Mesendoderm (in vitro differentiated cells): ENCODE measurements around the gene ADGRF1. TPM values are rescaled to one million over a fixed set of nuclear protein-coding genes. Genes with fewer than 3 reads are reported as not detected.
"Not testable (repeated sequence)": the region's sequence is repeated elsewhere in the genome, so short reads cannot be mapped to it uniquely, and the experiment has no call there.

Experiments used
- DNase-seq: peaks from one replicate; pipeline ENCODE4 v3.0.0; 2013
- H2AK5ac ChIP-seq: 2 replicates; pipeline ENCODE4 v1.6.1; 2013; ENCODE audit warnings: low read length, inconsistent platforms
- H2BK120ac ChIP-seq: 2 replicates; pipeline ENCODE4 v1.6.1; 2013; ENCODE audit warnings: low read depth, mild to moderate bottlenecking, low read length, moderate library complexity, mixed read lengths
- H2BK15ac ChIP-seq: replicated peaks from 2 replicates; pipeline ENCODE4 v1.6.1; 2013; ENCODE audit warnings: low read depth, mild to moderate bottlenecking, moderate library complexity
- H2BK5ac ChIP-seq: 2 replicates; pipeline ENCODE4 v1.6.1; 2013; ENCODE audit warnings: low read length, inconsistent platforms
- H3K18ac ChIP-seq: 2 replicates; pipeline ENCODE4 v1.6.1; 2013; ENCODE audit warnings: mild to moderate bottlenecking, low read length, mixed read lengths
- H3K23ac ChIP-seq: one replicate; pipeline ENCODE4 v1.6.1; 2013; ENCODE audit warnings: low read length
- H3K27ac ChIP-seq: 2 replicates; pipeline ENCODE4 v1.5.1; 2013; ENCODE audit warnings: low read depth, mild to moderate bottlenecking, inconsistent platforms, low read length, moderate library complexity
- H3K27me3 ChIP-seq: 2 replicates; pipeline ENCODE4 v1.6.1; 2013; ENCODE audit warnings: low read length, control low read depth, mild to moderate bottlenecking, inconsistent platforms; ENCODE audit not compliant: insufficient read depth, poor library complexity
- H3K36me3 ChIP-seq: 2 replicates; pipeline ENCODE4 v1.6.1; 2013; ENCODE audit warnings: low read length, inconsistent platforms; ENCODE audit not compliant: control insufficient read depth, insufficient read depth
- H3K4ac ChIP-seq: one replicate; pipeline ENCODE4 v1.6.1; 2013; ENCODE audit warnings: low read depth, mild to moderate bottlenecking, low read length, moderate library complexity
- H3K4me1 ChIP-seq: 2 replicates; pipeline ENCODE4 v1.6.1; 2013; ENCODE audit warnings: low read depth, low read length, inconsistent platforms; ENCODE audit not compliant: control insufficient read depth
- H3K4me2 ChIP-seq: 2 replicates; pipeline ENCODE4 v1.6.1; 2013; ENCODE audit warnings: low read length
- H3K4me3 ChIP-seq: 2 replicates; pipeline ENCODE4 v1.5.1; 2013; ENCODE audit warnings: mild to moderate bottlenecking, low read length
- H3K56ac ChIP-seq: one replicate; pipeline ENCODE4 v1.6.1; 2013; ENCODE audit warnings: low read length
- H3K79me1 ChIP-seq: 2 replicates; pipeline ENCODE4 v1.6.1; 2013; ENCODE audit warnings: low read length, inconsistent platforms
- H3K79me2 ChIP-seq: 2 replicates; pipeline ENCODE4 v1.6.1; 2013; ENCODE audit warnings: mild to moderate bottlenecking, low read length; ENCODE audit not compliant: control insufficient read depth, insufficient read depth
- H3K9ac ChIP-seq: 2 replicates; pipeline ENCODE4 v1.6.1; 2013; ENCODE audit warnings: low read length, inconsistent platforms
- H4K5ac ChIP-seq: one replicate; pipeline ENCODE4 v1.6.1; 2013; ENCODE audit warnings: low read length
- H4K8ac ChIP-seq: one replicate; pipeline ENCODE4 v1.6.1; 2013; ENCODE audit warnings: low read depth, mild to moderate bottlenecking, control low read depth, low read length, moderate library complexity
- WGBS: extraction: QIAGEN DNeasy Blood & Tissue Kit; methylation state at CpG from one replicate; pipeline ENCODE4 v1.1.7; 2013; ENCODE audit warnings: low lambda C conversion rate, missing lambda C conversion rate; ENCODE audit not compliant: insufficient coverage; ENCODE audit errors: extremely low coverage; 5-methylcytosine and 5-hydroxymethylcytosine counted together
- polyA plus RNA-seq, 2 experiments: library from polyadenylated mRNA; stranded (reverse); fragments of 200-250 nt; gene quantifications; one replicate each; pipeline ENCODE4 v1.2.3, GENCODE V29; 2013

The ADGRF1 gene
- polyA plus RNA-seq (2013, experiment 1 of 2) = not detected
- polyA plus RNA-seq (2013, experiment 2 of 2) = not detected

DNA sequence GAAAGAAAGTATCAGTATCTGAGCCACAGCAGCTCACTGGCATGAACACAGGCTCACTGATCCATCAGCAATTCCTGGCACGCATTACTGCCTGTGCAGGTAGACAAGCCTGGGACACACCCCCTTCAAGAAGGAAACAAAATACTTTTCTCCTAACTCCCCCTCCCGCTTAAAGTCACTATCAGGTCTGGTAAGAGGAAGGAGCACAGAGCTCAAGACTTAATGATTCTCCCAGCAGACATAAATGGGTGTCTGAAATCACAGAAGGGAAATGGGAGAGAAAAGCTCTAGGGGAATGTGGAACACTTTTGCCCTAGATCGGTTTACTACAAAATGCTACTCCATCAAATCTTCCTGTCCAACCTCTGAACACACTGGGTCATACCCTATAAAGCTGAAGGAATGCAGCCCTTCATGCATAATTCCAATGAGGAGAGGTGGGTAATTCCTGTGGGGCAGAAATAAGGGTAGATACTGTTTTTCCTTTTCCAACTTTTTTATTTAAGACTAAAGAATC, at the start of gene ADGRF1:
TSS of gene ADGRF1 (minus strand) at position 58 of the 517 bp plus-strand sequence. CDS start 13,271 bp downstream, outside the sequence.
- no peaks in the 10 kb centered on the region for H3K79me2 ChIP-seq
- no peaks in the 10 kb centered on the region for H3K36me3 ChIP-seq
- no peak within 1 kb of the TSS for H4K8ac ChIP-seq
- no peak within 1 kb of the TSS for H2BK15ac ChIP-seq
- H3K4me1 ChIP-seq = peaks cover 3% of the 10 kb centered on the region
- H3K9ac ChIP-seq = no peak within 1 kb of the TSS
- no CpG with 5 or more reads among the region's 3 CpGs for WGBS
- no peak within 1 kb of the TSS for H3K23ac ChIP-seq
- DNase-seq = no peak
- no peak within 1 kb of the TSS for H3K56ac ChIP-seq
- no peak within 1 kb of the TSS for H3K4me3 ChIP-seq
- H3K27ac ChIP-seq = no peak within 1 kb of the TSS
- no peak within 1 kb of the TSS for H2BK120ac ChIP-seq
- no peak within 1 kb of the TSS for H2BK5ac ChIP-seq
- no peak within 1 kb of the TSS for H3K18ac ChIP-seq
- no peak within 1 kb of the TSS for H3K4me2 ChIP-seq
- no peak within 1 kb of the TSS for H2AK5ac ChIP-seq
- no peaks in the 10 kb centered on the region for H3K27me3 ChIP-seq
- H3K79me1 ChIP-seq = no peaks in the 10 kb centered on the region
- no peak within 1 kb of the TSS for H3K4ac ChIP-seq
- H4K5ac ChIP-seq = no peak within 1 kb of the TSS

GRCh38 chr6:47090881-47091280, 48.7 kb upstream of the ADGRF1 start:
- WGBS = no CpG with 5 or more reads among the region's 6 CpGs
- Histone ChIP-seq H3K79me1 (no peaks in the 10 kb centered on the region), H2BK5ac (no peak overlapping the region)

GRCh38 chr6:47089473-47089872, 47.3 kb upstream of the ADGRF1 start:
- H2BK15ac ChIP-seq, H3K79me2 ChIP-seq, H3K27me3 ChIP-seq, H2BK120ac ChIP-seq, H3K27ac ChIP-seq, H3K4me3 ChIP-seq, H2AK5ac ChIP-seq, H3K9ac ChIP-seq, H3K36me3 ChIP-seq, DNase-seq, H3K18ac ChIP-seq, H2BK5ac ChIP-seq, H4K5ac ChIP-seq, H3K4me2 ChIP-seq, H3K79me1 ChIP-seq, H4K8ac ChIP-seq, H3K4me1 ChIP-seq, H3K4ac ChIP-seq, H3K23ac ChIP-seq, H3K56ac ChIP-seq: not testable (repeated sequence)
- no CpG with 5 or more reads among the region's 4 CpGs for WGBS

More at GRCh38 chr6:47090881-47091280, 48.7 kb upstream of the ADGRF1 start:
- Histone ChIP-seq H3K18ac (no peak overlapping the region), H3K4ac (no peak overlapping the region), H3K27ac (no peak overlapping the region), H3K27me3 (no peaks in the 10 kb centered on the region), H3K9ac (no peak overlapping the region), H3K23ac (no peak overlapping the region), H2BK15ac (no peak overlapping the region), H2AK5ac (no peak overlapping the region), H3K4me1 (no peaks in the 10 kb centered on the region), H4K8ac (no peak overlapping the region), H3K79me2 (no peaks in the 10 kb centered on the region), H3K4me3 (no peak overlapping the region), H4K5ac (no peak overlapping the region), H2BK120ac (no peak overlapping the region), H3K4me2 (no peak overlapping the region), H3K56ac (no peak overlapping the region), H3K36me3 (no peaks in the 10 kb centered on the region)
- DNase-seq = no peak

DNA sequence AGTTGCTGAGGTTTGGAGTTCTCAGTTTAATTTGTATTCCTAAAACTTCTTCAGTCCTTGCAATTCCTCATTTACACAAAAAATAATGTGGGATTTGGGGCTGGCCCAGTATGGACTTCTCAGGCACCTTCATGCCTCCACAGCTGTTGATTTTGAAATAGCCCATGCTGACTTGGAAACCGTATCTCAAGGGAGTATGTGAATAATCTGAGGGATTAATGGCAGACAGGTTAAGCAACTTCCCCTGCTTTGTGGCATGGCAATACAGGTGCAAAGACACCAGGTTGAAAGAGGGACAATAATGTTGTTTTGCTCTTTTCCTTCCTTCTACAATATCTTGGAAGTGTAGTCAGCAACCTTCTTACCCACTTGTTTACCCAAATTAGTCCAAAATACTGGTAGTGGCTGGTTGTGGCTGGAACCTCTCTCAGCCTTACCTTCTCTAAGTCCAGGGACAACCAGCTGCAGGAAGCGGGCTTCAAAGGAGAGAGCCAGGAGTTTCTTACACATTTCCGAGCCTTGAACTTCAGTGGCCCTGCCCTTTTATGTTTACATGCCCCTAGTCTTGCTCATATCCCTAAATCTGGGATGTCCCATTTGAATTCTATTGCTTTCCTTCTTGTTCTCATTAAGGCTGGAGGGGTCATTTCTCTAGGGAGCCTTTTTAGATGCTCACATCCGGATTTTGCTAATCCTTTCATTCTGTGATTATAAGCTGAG, 44.1 kb upstream of the ADGRF1 start:
- H3K79me1 ChIP-seq = no peaks in the 10 kb centered on the region
- H2BK15ac ChIP-seq = no peak overlapping the region
- H3K4me3 ChIP-seq = no peak overlapping the region
- no peak overlapping the region for H4K8ac ChIP-seq
- DNase-seq = no peak
- H3K18ac ChIP-seq = no peak overlapping the region
- no peak overlapping the region for H3K4me2 ChIP-seq
- H3K4me1 ChIP-seq = peaks cover 2% of the 10 kb centered on the region
- H4K5ac ChIP-seq = no peak overlapping the region
- H2AK5ac ChIP-seq = no peak overlapping the region
- no peaks in the 10 kb centered on the region for H3K27me3 ChIP-seq
- no peak overlapping the region for H3K27ac ChIP-seq
- H3K9ac ChIP-seq = no peak overlapping the region
- H2BK120ac ChIP-seq = no peak overlapping the region
- no peaks in the 10 kb centered on the region for H3K79me2 ChIP-seq
- H3K4ac ChIP-seq = no peak overlapping the region
- H3K23ac ChIP-seq = no peak overlapping the region
- no CpG with 5 or more reads among the region's 4 CpGs for WGBS
- H2BK5ac ChIP-seq = no peak overlapping the region
- no peak overlapping the region for H3K56ac ChIP-seq
- H3K36me3 ChIP-seq = no peaks in the 10 kb centered on the region

GRCh38 chr6:47084610-47085009, 42.5 kb upstream of the ADGRF1 start:
- no peak overlapping the region for H3K9ac ChIP-seq
- H2BK15ac ChIP-seq = no peak overlapping the region
- no peak overlapping the region for H2BK5ac ChIP-seq
- H3K27ac ChIP-seq = no peak overlapping the region
- no peak overlapping the region for H4K8ac ChIP-seq
- no peak overlapping the region for H3K23ac ChIP-seq
- no peaks in the 10 kb centered on the region for H3K79me2 ChIP-seq
- no peak overlapping the region for H3K4ac ChIP-seq
- no peak overlapping the region for H2BK120ac ChIP-seq
- no peak overlapping the region for H2AK5ac ChIP-seq
- no peaks in the 10 kb centered on the region for H3K27me3 ChIP-seq
- no peak overlapping the region for H3K56ac ChIP-seq
- H3K4me1 ChIP-seq = peaks cover 2% of the 10 kb centered on the region
- H4K5ac ChIP-seq = no peak overlapping the region
- no peak for DNase-seq
- H3K18ac ChIP-seq = no peak overlapping the region
- no peak overlapping the region for H3K4me3 ChIP-seq
- no CpG with 5 or more reads among the region's 2 CpGs for WGBS
- no peaks in the 10 kb centered on the region for H3K79me1 ChIP-seq
- no peak overlapping the region for H3K4me2 ChIP-seq
- H3K36me3 ChIP-seq = no peaks in the 10 kb centered on the region
